HL-60/S4 treated with retinoic acid at 250 ng/mL for 4 days and 3 days (cell line): Measurements from ENCODE around the gene CLDND2.
"Not testable (repeated sequence)": the region's sequence is repeated elsewhere in the genome, so short reads cannot be mapped to it uniquely, and the experiment has no call there.

Source experiments
- in situ Hi-C: fragments of 300-500 bp; cut with MboI; formaldehyde crosslinking; loops from 2 replicates; pipeline ENCODE4 v1.7.0; 2022; ENCODE audit warnings: low sequenced_read_pairs

Gene CLDND2, protein sequence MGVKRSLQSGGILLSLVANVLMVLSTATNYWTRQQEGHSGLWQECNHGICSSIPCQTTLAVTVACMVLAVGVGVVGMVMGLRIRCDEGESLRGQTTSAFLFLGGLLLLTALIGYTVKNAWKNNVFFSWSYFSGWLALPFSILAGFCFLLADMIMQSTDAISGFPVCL

DNA sequence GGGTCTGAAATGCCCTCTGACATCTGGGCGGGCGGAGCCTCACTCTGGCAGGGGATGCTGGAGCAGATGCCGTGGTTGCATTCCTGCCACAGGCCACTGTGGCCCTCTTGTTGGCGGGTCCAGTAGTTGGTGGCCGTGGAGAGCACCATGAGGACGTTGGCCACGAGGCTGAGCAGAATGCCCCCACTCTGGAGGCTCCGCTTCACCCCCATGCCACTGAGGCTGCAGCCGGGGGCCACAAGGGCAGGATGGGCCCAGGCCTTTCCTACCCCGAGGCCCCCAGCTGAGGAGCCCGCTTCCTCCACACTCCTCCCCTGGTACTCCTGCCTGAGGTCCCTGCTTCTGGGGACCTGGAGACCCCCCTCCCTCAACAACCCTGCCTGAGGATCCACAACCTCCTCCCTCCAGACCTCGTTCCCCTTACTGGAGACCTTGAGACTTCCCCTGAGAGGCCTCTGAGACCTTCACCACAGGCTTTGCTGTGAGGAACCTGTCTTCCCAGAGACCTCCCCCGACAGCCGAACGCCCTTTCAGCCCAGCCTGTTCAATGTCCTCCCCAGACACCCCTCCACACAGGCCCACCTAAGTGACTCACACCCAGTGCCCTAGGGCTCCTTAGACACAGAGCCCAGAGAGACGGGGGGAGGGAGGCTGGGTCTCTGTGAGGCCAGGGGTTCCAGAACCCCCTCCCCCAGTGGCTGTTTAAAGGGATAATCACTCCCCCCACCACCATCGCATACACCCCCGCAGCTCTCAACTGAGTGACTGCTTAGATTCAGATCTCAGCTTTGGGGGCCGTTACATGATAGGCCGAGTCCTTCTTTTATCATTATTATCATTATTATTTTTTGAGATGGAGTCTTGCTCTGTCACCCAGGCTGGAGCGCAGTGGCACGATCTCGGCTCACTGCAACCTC, at the start of gene CLDND2:
TSS of gene CLDND2 (minus strand) at position 638 of the 917 bp plus-strand sequence. CDS start at position 212, 426 bp downstream.
- in situ Hi-C loops: no loop called here

DNA sequence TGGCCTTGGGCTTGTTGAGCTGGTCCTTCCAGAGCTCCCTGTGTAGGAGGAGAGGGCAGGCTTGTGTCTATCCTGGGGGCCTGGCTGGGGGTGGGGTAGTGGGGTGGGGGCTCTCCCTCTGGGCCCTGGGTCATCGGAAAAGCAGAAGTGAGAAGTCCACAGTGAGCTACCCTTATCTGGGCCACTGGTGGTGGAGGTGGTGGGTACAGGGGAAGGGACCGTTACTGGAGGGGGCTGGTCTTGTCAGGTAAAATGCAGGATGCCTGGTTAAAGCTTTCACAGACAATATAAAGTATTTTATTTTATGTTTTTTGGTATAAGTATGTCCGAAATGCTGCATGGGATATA, 49.0 kb upstream of the CLDND2 start:
- in situ Hi-C loops: no loop called here

- in situ Hi-C loops: no loop called here
These were observed 48.5 kb upstream of the CLDND2 start, which contains the start of gene SIGLEC10 for GRCh38 chr19:51417107-51417809. TSS of gene SIGLEC10 (minus strand) at chr19:51417642. CDS start at chr19:51417581, 61 bp downstream.

GRCh38 chr19:51416422-51416821, 47.6 kb upstream of the CLDND2 start:
- in situ Hi-C loops: not testable (repeated sequence)

GRCh38 chr19:51415187-51415586, 46.4 kb upstream of the CLDND2 start:
- in situ Hi-C loops: no loop called here

DNA sequence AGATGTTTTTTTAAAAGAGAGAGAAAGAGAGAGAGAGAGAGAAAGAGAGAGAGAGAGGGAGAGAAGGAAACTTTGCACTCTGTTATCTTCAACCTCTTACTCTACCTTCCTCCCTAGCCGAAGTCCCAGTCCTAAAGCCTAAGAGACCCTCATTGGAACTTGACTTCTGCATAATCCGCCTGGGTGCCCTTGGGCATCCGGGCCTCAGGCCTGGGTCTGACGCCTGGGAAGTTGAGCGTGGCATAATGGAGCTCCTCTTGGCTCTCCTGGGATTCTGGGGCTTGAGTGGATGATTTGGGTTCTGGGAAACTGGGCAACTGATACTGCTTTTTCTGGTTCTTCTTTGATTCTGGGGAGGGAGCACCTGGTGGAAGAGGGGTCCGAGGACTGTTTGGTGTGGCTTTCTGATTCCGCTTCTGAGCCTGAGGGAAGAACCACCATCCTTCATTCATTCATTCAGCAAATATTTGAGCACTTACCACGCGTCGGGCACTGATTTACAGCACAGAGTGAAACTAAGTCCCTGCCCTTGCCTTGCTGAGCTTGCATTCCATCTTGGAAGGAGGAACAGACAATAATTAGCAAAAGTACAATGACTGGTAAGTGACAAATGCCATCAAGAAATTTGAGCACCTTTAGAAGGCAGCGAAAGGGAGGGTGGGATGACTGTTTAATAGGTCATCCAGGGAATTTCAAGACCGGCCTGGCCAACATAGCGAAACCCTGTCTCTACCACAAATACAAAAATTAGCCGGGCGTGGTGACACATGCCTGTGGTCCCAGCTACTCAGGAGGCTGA, 42.3 kb upstream of the CLDND2 start:
- in situ Hi-C loops: no loop called here

- in situ Hi-C loops: no loop called here
These were observed 38.8 kb upstream of the CLDND2 start for GRCh38 chr19:51407511-51408131.

- in situ Hi-C loops: no loop called here
These were observed 33.3 kb upstream of the CLDND2 start for GRCh38 chr19:51402117-51402516.

DNA sequence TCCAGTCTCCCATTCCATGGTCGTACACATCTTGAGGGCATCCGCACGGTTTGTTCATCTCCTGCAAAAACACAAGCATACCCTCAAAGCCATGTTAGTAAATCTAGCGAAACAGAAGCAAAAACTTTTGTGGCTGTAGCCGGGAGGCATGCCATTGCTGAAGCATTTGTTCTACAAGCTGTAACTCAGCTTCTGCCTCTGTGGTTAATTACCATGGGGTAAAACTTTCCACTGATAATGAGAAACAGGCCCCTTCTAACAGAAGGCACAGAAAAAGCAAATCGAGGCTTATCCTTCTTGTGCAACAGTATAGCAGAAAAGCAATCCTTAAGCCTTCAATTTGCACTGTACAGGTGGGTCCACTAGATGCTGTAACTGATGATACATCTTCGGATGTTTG, 31.1 kb upstream of the CLDND2 start:
- in situ Hi-C loops: not testable (repeated sequence)

DNA sequence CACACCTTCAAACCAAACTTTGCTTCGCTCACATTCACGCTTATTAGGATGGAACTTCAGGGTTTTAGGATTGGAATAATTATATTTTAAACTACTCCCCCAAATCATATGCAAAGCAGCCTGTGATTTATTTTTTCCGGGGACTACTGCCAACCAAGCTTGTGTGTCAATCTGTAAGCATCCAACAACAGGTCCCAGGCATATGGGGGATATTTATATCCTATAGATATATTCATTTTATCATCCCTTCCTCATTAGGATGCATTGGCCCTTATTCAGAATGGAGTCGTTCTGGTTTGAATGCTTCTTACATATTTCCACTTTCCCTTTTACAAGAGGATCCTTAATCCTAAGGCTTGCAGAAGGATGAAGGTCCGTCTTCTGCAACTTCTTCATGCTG, 30.4 kb upstream of the CLDND2 start:
- in situ Hi-C loops: no loop called here

DNA sequence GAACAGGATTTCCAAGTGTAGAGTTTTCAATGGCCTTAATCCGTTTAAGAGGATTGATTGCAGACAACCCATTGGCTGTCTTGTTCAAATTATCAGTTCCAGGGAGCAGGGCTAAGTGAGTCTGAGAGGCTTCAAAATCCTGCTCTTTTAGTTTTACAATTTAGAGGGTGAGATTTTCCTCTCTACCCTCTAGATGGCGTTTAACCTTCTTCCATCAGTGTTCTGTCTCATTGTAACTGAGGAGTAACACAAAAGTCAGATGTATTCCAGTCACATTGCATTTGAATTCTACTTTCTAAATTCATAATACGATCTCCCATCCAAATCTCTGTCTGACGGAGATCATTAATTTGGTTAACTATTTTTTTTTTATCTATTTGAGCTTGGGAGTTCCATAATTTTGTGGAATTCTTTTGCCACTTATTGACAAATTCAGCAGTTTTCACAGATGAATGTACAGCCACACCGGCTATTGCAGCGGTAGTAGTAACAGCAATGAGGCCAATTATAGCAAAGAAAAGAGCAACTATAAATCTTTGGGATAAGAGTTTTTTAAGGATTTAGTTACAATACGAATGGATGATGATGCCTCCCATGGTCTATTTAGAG, 29.4 kb upstream of the CLDND2 start:
- in situ Hi-C loops: no loop called here

DNA sequence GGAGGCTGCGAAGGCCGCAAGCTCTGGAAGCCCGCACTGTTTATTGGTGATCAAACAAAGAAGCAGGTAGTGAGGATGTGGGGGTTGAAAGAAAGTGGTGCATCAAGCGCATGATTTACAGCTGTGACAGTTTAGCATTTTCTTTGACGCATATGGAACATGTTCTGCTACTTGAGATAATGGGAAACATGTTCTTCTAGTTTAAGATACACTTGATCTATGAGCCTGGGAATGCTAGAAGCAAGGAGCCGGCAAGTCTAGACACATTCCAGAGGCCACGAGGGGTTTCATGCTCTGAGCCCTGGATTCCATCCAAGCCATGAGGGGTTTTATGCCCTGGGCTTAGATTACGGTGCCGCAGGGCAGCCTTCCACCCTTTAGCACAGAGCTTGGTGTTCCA, 28.6 kb upstream of the CLDND2 start:
- in situ Hi-C loops: not testable (repeated sequence)

DNA sequence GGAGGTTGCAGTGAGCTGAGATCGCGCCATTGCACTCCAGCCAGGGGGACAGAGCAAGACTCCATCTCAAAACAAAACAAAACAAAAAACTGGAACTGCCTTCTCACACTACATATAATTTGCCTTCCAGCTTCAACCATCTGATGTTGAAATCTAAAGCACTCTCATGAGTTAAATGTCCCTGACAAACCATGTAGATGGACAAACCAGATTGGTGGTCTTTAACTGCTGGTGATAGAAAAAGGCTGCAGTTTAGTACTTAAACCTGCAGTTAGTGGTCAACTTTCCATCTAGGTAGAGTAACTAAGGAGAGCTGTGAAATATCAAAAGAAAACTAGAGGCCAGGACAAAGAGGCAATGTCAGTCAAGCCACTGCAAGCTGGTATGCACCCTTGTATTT, 27.4 kb upstream of the CLDND2 start:
- in situ Hi-C loops: no loop called here

DNA sequence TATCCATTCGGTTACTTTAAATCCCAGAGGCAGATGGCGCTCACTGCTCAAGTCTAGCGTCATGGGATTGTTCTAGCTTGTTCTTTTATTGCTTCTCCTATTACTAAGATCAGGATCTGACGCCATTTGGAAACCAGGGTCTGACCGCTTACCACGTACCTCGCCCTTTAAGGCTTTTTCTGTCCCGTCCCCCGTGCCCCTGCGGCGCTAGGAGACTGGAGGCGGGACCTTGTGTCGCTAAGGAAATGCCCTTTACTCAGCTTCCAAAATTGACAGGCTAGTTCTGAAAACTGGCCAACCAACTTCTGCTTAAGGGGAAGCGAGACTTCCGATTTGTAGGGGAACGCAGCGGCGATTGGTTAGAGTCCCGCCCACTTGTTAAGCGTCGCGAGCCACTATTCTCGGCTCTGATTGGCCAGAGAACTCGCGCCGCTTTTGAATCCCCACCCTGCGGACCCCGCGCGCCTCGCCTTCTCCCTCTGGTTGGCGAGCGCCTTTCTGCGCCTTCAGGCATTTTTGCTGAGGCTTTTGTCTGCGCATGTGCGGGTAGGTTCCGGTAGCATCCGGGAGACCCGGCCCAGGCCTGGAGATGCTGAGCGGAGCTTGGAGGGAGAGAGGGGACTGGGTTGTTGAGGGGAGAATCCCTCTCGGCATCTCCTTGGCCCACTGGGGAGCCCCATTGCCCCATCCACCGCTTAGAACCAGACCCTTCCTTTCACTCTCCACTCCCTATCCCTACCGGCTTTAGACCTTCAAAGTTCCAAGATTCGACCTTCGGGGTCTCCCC, 25.4 kb upstream of the CLDND2 start:
- in situ Hi-C loops: no loop called here

- in situ Hi-C loops: no loop called here
These were observed 23.9 kb upstream of the CLDND2 start for GRCh38 chr19:51392701-51393100.

GRCh38 chr19:51391073-51391611, 22.3 kb upstream of the CLDND2 start:
- in situ Hi-C loops: no loop called here

GRCh38 chr19:51389143-51389542, 20.3 kb upstream of the CLDND2 start:
- in situ Hi-C loops: no loop called here

DNA sequence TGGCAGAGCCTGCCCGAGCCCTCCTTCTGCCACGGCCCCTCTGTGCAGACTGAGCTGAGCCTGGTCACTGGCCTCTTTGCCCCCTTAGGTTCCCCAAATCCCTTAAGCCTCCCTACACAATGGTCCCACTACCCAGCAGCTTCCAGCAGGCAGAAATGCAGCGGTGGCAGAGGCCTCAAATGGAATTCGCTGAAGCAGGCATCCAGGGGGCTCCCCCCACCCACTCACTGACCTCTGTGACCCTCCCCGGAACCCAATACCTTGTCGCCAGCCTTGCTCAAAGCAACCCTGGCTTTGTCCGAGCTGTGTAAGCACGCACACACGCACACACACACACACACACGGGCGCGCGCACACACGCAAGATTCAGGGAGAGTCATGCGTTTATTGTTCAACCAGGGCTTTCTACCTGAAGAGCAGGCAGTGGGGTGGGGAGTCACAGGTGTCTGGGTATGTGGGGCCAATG, 19.2 kb upstream of the CLDND2 start, which contains the start of gene LIM2:
TSS of gene LIM2 (minus strand) at position 51 of the 466 bp plus-strand sequence. CDS start 531 bp downstream, outside the sequence.
- in situ Hi-C loops: no loop called here
